Hematopoietic multipotent progenitor cell treated with erythropoietin and hydrocortisone succinate and interleukin-3 and kit ligand, for 8 days (in vitro differentiated cells): ENCODE measurements around the gene SLC25A47.
"Not testable (repeated sequence)": the region's sequence is repeated elsewhere in the genome, so short reads cannot be mapped to it uniquely, and the experiment has no call there.

Experiments used
- DNase-seq: peaks from one replicate; pipeline ENCODE4 v3.0.0-alpha.2; 2015

The SLC25A47 gene

GRCh38 chr14:100290607-100291304, 32.4 kb upstream of the SLC25A47 start:
- DNase-seq: peak; percentile 42

DNA sequence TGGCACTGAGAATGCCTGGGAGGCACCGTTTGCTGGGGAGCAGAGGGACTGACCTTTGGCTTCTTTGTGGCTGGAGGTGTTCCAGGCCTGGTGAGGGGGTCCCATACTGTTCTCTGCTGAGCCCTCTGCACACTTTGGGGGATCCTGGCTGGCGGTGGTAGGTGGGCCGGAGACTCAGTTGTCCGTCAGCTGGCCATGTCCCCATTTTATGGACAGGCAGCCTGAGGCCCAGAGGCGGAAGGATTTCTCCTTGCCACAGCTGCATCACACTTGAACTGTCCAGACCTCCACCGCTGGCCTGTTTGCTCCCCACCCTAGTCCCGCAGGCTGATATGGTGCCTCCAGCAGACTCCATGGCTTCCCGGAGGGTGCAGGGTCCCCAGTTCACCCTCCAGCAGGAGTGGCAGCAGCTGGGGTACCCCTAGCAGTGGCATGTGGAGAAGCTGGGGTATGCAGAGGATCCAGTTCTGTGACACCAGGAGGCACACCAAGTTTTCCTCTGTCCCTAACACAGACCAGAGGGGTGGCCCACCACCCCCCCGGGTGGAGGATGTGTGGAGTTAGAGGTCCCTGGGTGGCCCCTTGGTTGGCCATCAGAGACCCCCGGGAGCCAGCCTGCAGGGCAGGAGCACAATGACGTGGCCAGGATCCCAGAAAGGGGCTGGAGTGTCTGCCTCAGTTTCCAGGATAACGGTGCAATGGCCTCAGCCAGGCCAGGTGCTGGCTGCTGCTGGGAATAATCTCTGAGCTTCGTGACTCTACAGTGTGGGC, 31.6 kb upstream of the SLC25A47 start:
- DNase-seq: no peak

GRCh38 chr14:100292301-100292775, 30.8 kb upstream of the SLC25A47 start:
- DNase-seq: no peak

DNA sequence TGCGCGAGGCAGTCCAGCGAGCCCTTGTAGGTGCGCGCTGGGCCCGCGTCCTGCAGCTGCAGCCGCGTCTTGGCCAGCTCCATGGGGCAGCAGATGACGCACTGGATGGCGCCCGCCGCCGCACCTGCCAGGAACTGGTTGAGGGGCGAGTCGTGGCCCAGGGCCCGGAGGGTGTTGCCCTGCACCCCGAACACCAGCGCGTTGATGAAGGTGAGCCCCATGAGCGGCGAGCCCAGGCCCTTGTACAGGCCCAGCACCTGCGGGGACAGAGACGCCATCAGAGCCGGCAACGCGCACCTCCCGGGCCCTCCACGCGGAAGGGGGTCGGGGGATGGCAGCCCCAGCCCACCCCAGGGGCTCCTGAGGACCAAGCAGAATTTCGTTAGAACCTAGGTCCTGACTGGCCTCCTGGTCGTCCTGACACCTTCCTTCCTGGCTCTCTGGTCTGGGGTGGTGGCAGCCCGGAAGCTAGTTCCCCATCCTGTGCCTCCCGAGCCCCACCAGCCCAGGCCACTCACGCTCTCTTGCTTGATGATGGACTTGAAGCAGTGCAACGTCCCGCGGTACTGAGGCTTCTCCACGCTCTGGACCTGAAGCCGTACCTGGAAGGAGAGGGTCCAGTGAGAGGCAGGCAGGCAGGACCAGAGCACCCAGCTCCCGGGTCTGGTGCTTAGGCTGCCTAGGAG, 30.2 kb upstream of the SLC25A47 start:
- DNase-seq: no peak

DNA sequence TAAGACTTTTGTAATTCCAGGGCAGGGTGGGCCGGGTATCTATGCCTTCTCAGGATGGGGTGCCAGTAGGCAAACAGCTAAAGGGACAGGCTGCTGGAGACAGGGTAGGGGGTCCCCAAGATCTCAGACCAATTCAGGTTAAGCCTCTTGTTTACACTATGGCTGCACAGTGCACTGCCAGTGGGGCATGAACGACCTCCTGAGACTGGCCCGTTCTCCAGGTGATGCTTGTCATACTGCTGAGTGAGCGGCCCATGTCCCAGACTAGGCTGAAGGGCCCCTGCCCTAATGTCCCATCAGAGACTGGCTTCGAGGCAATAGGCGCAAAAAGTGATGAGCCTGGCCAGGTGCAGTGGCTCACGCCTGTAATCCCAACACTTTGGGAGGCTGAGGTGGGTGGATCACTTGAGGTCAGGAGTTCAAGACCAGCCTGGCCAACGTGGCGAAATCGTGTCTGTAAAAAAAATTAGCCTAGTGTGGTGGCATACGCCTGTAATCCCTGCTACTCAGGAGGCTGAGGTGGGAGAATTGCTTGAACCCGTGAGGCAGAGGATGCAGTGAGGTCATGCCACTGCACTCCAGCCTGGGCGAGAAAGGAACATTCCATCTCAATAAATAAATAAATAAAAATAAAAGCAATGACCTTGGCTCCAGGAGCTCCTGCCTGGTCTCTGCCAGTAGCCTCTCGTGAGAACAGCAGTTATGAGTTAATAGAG, 29.5 kb upstream of the SLC25A47 start:
- no peak for DNase-seq

GRCh38 chr14:100294213-100294962, 28.8 kb upstream of the SLC25A47 start:
- DNase-seq: no peak

DNA sequence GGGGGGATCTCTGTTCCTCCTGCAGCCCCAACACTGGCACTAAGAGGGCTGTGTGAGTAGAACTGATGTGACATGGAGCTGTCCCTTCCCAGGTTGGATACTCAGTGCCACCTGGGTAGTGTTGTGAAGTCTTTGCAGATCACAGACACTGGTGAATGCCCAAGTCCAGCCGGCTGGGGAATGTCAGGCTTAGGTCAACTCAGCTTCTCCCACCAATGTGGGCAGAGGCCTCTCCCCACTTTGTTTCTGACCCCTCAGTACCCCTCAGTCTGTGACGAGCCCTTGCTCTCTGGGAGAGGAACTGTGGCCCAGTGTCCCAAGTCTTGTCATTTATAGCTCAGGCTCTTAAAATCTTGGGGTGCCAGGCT, 28.2 kb upstream of the SLC25A47 start:
- no peak for DNase-seq

- DNase-seq: no peak
Measured at GRCh38 chr14:100295376-100296105, 27.6 kb upstream of the SLC25A47 start.

GRCh38 chr14:100296106-100296651, 27.0 kb upstream of the SLC25A47 start:
- DNase-seq: no peak

- DNase-seq: not testable (repeated sequence)
Measured at GRCh38 chr14:100296729-100297128, 26.4 kb upstream of the SLC25A47 start.

GRCh38 chr14:100297320-100298300, 25.5 kb upstream of the SLC25A47 start:
- peak; percentile 52 for DNase-seq

- no peak for DNase-seq
Measured at GRCh38 chr14:100298551-100299237, 24.4 kb upstream of the SLC25A47 start.

GRCh38 chr14:100299238-100299560, 23.9 kb upstream of the SLC25A47 start:
- DNase-seq: no peak

DNA sequence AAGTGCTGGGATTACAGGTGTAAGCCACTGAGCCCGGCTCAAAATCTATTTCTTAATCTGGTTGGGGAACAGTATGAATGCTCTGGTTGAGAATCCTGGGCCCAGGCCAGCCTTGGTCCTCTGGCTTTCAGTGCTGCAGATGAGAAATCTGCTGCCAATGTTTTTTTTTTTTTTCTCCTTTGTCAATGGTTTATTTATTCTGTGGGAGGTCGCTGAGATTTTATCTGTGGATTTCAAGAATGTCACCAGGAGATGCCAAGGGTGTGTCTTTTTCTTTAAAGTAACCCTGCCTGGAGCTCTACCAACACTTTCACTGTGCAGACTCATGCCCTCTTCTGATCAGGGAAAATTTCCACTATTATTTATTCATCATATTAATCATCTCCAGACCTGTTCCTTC, 20.5 kb upstream of the SLC25A47 start:
- no peak for DNase-seq

GRCh38 chr14:100303179-100303578, 20.0 kb upstream of the SLC25A47 start:
- DNase-seq: peak; percentile 29

DNA sequence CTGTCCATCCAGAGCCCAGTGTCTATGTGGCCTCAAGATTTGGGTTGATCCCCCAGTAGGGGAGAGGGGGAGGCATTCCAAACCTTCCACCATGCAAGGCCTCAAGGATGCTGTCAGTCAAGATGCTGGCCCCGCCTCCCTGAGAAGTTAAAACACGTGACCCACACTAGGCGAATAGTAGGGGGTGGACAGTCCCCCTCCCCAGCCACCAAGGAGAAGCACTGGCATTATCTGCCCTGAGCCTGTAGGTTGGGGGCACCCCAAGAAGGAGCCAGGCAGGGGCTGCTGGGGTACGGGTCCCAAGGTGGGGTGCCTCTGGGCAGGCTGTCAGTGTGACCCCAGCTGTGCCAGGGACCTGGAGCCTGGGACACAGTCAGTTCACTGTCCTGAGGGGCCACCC, 19.2 kb upstream of the SLC25A47 start:
- DNase-seq: no peak

GRCh38 chr14:100304825-100305323, 18.3 kb upstream of the SLC25A47 start:
- peak; percentile 79 for DNase-seq

DNA sequence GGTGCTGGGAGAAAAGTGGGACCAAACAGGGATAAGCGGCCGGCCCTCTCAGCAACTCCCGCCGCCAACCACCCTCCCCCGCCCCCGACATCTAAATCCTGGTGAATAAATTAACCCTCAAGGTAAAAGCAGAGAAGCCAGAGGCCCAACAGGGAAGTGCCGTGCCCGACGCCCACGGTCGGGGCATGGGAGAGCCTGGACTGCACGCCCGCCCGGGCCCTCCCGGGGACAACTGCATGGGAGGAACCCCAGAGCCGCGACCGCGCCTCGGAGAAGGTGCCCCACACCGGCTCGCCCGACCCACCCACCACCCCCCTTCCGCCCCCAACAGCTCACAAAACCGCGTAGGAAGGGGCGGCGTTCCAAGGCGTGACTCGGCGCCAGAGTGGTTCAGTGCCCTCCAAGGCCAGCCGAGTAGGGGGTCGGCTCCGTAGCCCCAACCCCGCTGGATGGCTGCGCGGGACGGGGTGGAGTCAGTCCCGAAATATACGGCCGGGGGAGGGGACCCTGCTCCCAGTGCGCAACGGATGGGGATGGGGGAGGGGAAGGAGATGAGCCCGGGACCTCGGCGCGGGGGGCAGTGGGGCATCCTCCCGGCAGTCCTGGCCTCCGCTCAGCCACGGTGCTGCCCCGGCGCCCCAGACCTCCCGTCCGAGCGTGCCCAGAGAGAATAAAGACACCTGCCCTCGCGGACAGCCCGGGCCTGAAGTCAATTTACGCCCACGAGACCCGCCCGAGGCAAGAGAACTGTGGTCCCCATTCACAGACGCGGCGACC, 17.6 kb upstream of the SLC25A47 start:
- peak; percentile 16 for DNase-seq
